HG02943 (cell line): Measurements from ENCODE around the gene IL22RA2.

Experiments used
- ATAC-seq: cut with Tn5 transposase; IDR thresholded peaks from one replicate; pipeline ENCODE4 v1.9.1; 2021; ENCODE audit warnings: mild to moderate bottlenecking, low read depth, moderate library complexity; ENCODE audit not compliant: unreplicated experiment

The IL22RA2 gene

GRCh38 chr6:137167702-137168377 lies 5.6 kb downstream of the IL22RA2 start:
- no peak for ATAC-seq

- ATAC-seq, result no peak
Observed at GRCh38 chr6:137166247-137167098, 7.0 kb downstream of the IL22RA2 start.

- ATAC-seq, result peak; percentile 71
Observed at GRCh38 chr6:137165375-137166246, 7.8 kb downstream of the IL22RA2 start.

- no peak for ATAC-seq
Observed at GRCh38 chr6:137163732-137164318, 9.6 kb downstream of the IL22RA2 start.

- no peak for ATAC-seq
Observed at GRCh38 chr6:137162692-137163306, 10.6 kb downstream of the IL22RA2 start.

- ATAC-seq, result no peak
Observed at GRCh38 chr6:137161949-137162348, 11.5 kb downstream of the IL22RA2 start.

- ATAC-seq, result no peak
Observed at GRCh38 chr6:137160763-137161162, 12.7 kb downstream of the IL22RA2 start.

GRCh38 chr6:137159912-137160311 lies 13.5 kb downstream of the IL22RA2 start:
- no peak for ATAC-seq

- no peak for ATAC-seq
Observed at GRCh38 chr6:137157601-137158000, 15.8 kb downstream of the IL22RA2 start.

- ATAC-seq, result no peak
Observed at GRCh38 chr6:137156650-137157049, 16.8 kb downstream of the IL22RA2 start.

GRCh38 chr6:137155830-137156229 lies 17.6 kb downstream of the IL22RA2 start:
- ATAC-seq, result no peak

- no peak for ATAC-seq
Observed at GRCh38 chr6:137150072-137150471, 23.4 kb downstream of the IL22RA2 start.

- no peak for ATAC-seq
Observed at GRCh38 chr6:137149035-137149393, 24.4 kb downstream of the IL22RA2 start.

- no peak for ATAC-seq
Observed at GRCh38 chr6:137148306-137149034, 25.0 kb downstream of the IL22RA2 start.

- ATAC-seq, result no peak
Observed at GRCh38 chr6:137147195-137147594, 26.2 kb downstream of the IL22RA2 start.

- no peak for ATAC-seq
Observed at GRCh38 chr6:137146206-137146605, 27.2 kb downstream of the IL22RA2 start.

GRCh38 chr6:137145421-137145820 lies 28.0 kb downstream of the IL22RA2 start:
- no peak for ATAC-seq

GRCh38 chr6:137136065-137136464 lies 37.4 kb downstream of the IL22RA2 start:
- no peak for ATAC-seq

- ATAC-seq, result no peak
Observed at GRCh38 chr6:137134483-137134882, 39.0 kb downstream of the IL22RA2 start.

GRCh38 chr6:137133122-137133521 lies 40.3 kb downstream of the IL22RA2 start:
- ATAC-seq, result no peak
